ENCODE results near the gene CHRM3. TPM values are rescaled to one million over a fixed set of nuclear protein-coding genes. Genes with fewer than 3 reads are reported as not detected.

The CHRM3 gene
- polyA plus RNA-seq, 2 of the 4 experiments (the other 2 are of a cell fraction), result 0.01 to 0.03 TPM

GRCh38 chr1:239354231-239354630 is 32.1 kb upstream of the CHRM3 start:
- Histone ChIP-seq H3K4me1 (no peaks in the 10 kb centered on the region), H3K27ac (no peak overlapping the region), H3K9me3 (no peaks in the 10 kb centered on the region), H3K4me2 (no peak overlapping the region), H3K4me3 (no peak overlapping the region)
- FAIRE-seq (no peak), DNase-seq (ENCODE audit: low read depth in 1 of 2, low spot score in 1 of 2) (no peak), ATAC-seq (no peak)
- ChIA-PET POLR2A (no interaction called here), CTCF (no interaction called here)
- no peak for TF ChIP-seq MAFK (IDR thresholded peaks at IDR 0.05; ENCODE audit: partially characterized antibody)
- no peak for TF ChIP-seq SMC3 (IDR thresholded peaks at IDR 0.05)
- WGBS (ENCODE audit: missing lambda C conversion rate), result 5% methylated on average over 1 of the region's 1 CpG

DNA sequence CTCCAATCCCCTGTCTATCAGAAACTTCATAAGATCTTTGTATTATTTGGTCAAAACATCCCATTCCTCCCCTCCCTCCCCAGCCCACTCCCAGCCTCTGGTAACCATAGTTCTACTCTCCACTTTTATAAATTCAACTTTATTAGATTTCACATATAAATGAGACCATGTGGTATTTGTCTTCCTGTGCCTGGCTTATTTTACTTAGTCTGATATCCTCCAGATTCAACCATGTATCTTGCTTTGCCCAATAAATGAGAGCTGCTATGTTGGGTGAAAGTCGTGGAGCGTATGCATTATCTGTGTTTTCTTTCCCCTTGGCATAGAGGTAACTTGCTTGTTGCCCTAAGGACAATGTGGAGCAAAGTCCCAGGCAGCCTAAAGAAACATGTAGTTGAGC is 28.5 kb upstream of the CHRM3 start:
- ChIA-PET POLR2A (no interaction called here), CTCF (no interaction called here)
- no peak for FAIRE-seq
- Histone ChIP-seq H3K9me3 (no peaks in the 10 kb centered on the region), H3K4me3 (no peak overlapping the region), H3K4me1 (no peaks in the 10 kb centered on the region), H3K4me2 (no peak overlapping the region), H3K27ac (no peak overlapping the region)
- 28% methylated on average over 2 of the region's 2 CpGs for WGBS (ENCODE audit: missing lambda C conversion rate)
- no peak for DNase-seq (ENCODE audit: low read depth in 1 of 2, low spot score in 1 of 2)
- TF ChIP-seq HEYL (CRISPR knock-in tag; IDR thresholded peaks at IDR 0.05), result no peak
- no peak for TF ChIP-seq HOXA7 (CRISPR knock-in tag; IDR thresholded peaks at IDR 0.05)
- TF ChIP-seq NPAS2 (CRISPR knock-in tag; IDR thresholded peaks at IDR 0.05; ENCODE audit: borderline replicate concordance), result no peak
- no peak for TF ChIP-seq PBX3 (IDR thresholded peaks at IDR 0.05)
- TF ChIP-seq ESRRA (IDR thresholded peaks at IDR 0.05; ENCODE audit: borderline replicate concordance, low read length), result no peak
- TF ChIP-seq POLR2AphosphoS2 (conservative IDR thresholded peaks at IDR 0.05; ENCODE audit: low read length), result no peak
- TF ChIP-seq, protein P1, sequence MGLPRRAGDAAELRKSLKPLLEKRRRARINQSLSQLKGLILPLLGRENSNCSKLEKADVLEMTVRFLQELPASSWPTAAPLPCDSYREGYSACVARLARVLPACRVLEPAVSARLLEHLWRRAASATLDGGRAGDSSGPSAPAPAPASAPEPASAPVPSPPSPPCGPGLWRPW (IDR thresholded peaks at IDR 0.05), result no peak
- no peak for TF ChIP-seq MYC (IDR thresholded peaks at IDR 0.05; ENCODE audit: borderline replicate concordance, low read length)
- no peak for TF ChIP-seq BHLHE40 (IDR thresholded peaks at IDR 0.05; ENCODE audit: low read depth, low read length)
- TF ChIP-seq ZC3H11A (IDR thresholded peaks at IDR 0.05), result no peak
- no peak for ATAC-seq

DNA sequence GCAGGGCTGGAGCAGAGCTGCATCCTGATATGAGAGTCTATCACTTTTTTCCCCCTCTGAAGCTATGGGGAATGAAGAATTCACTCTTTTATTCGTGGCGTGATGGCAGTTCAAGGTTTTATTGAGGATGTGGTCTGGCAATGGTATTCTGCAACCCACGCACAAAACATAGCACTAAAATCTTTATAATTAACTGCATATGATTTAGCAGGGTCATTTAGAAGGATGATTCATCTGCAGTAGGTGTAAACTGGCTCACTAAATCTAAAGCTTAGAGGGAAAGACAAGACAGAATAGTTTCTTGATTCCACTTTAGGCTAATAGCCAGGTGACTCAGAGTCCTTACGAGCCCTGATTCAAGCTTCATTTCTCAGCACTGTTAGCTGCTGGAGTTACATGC is 25.0 kb upstream of the CHRM3 start:
- ATAC-seq, result no peak
- no peak overlapping the region for H3K27ac ChIP-seq
- TF ChIP-seq PHF8 (IDR thresholded peaks at IDR 0.05; ENCODE audit: borderline replicate concordance, low read depth) (no peak), POLR2AphosphoS2 (conservative IDR thresholded peaks at IDR 0.05; ENCODE audit: low read length) (no peak), KDM1A (IDR thresholded peaks at IDR 0.05; ENCODE audit: low read depth) (no peak), KDM5A (IDR thresholded peaks at IDR 0.05) (no peak), CTCF (IDR thresholded peaks at IDR 0.05) (no peak), CEBPB (IDR thresholded peaks at IDR 0.05) (no peak), HOXB5 (CRISPR knock-in tag; IDR thresholded peaks at IDR 0.05) (no peak), CBX2 (IDR thresholded peaks at IDR 0.05; ENCODE audit: borderline replicate concordance, low read depth) (no peak), ZC3H11A (IDR thresholded peaks at IDR 0.05) (no peak)
- TF ChIP-seq, protein P2, sequence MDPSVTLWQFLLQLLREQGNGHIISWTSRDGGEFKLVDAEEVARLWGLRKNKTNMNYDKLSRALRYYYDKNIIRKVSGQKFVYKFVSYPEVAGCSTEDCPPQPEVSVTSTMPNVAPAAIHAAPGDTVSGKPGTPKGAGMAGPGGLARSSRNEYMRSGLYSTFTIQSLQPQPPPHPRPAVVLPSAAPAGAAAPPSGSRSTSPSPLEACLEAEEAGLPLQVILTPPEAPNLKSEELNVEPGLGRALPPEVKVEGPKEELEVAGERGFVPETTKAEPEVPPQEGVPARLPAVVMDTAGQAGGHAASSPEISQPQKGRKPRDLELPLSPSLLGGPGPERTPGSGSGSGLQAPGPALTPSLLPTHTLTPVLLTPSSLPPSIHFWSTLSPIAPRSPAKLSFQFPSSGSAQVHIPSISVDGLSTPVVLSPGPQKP (IDR thresholded peaks at IDR 0.05; ENCODE audit: low read depth, low read length), result no peak
- TF ChIP-seq, protein P1 (IDR thresholded peaks at IDR 0.05), result no peak
- TF ChIP-seq, protein P3, sequence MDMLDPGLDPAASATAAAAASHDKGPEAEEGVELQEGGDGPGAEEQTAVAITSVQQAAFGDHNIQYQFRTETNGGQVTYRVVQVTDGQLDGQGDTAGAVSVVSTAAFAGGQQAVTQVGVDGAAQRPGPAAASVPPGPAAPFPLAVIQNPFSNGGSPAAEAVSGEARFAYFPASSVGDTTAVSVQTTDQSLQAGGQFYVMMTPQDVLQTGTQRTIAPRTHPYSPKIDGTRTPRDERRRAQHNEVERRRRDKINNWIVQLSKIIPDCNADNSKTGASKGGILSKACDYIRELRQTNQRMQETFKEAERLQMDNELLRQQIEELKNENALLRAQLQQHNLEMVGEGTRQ (IDR thresholded peaks at IDR 0.05), result no peak
- FAIRE-seq, result no peak
- H3K4me1 ChIP-seq, result no peaks in the 10 kb centered on the region
- ChIA-PET CTCF (interaction anchor here (0.5 kb wide), 1 partner anchor 10 kb away, joined by 3 read pairs; no protein-coding TSS in a partner anchor), POLR2A (no interaction called here)
- H3K4me2 ChIP-seq, result no peak overlapping the region
- no peak for DNase-seq (ENCODE audit: low read depth in 1 of 2, low spot score in 1 of 2)
- no peaks in the 10 kb centered on the region for H3K9me3 ChIP-seq
- 15% methylated on average over 4 of the region's 4 CpGs for WGBS (ENCODE audit: missing lambda C conversion rate)
- H3K4me3 ChIP-seq, result no peak overlapping the region

Measured in A549 (cell line).